Activated CD4-positive, alpha-beta T cell treated with anti-CD3 and anti-CD28 coated beads, Interleukin-2, amount 10 ng/mL, durations not matched to agents 24 days and 14 days (primary cell): ENCODE results near the gene BCAS4. TPM values are rescaled to one million over a fixed set of nuclear protein-coding genes. Genes with fewer than 3 reads are reported as not detected.

Experiments
- DNase-seq: peaks from one replicate; pipeline ENCODE4 v3.0.0; 2022
- H3K27ac Mint-ChIP-seq: one replicate; pipeline ENCODE4 v1.8.0; 2022; ENCODE audit warnings: mild to moderate bottlenecking, mixed read lengths
- H3K27me3 Mint-ChIP-seq: one replicate; pipeline ENCODE4 v1.8.0; 2022; ENCODE audit warnings: mixed read lengths
- H3K36me3 Mint-ChIP-seq: one replicate; pipeline ENCODE4 v1.8.0; 2022; ENCODE audit warnings: low read depth, mild to moderate bottlenecking, mixed read lengths
- H3K4me1 Mint-ChIP-seq: one replicate; pipeline ENCODE4 v1.8.0; 2021; ENCODE audit warnings: mixed read lengths
- H3K4me3 Mint-ChIP-seq: one replicate; pipeline ENCODE4 v1.8.0; 2022; ENCODE audit warnings: mild to moderate bottlenecking, moderate library complexity, mixed read lengths
- H3K9me3 Mint-ChIP-seq: one replicate; pipeline ENCODE4 v1.8.0; 2021; ENCODE audit warnings: mixed read lengths
- intact Hi-C: fragments of 100-400 bp; cut with micrococcal nuclease; formaldehyde crosslinking; loops from one replicate; pipeline ENCODE4 v1.15.1; 2023
- total RNA-seq: library from RNA; stranded (reverse); gene quantifications from 2 replicates; pipeline ENCODE4 v1.2.3, GENCODE V29; 2022

Gene BCAS4
- total RNA-seq, 1 donor from 2014 or later, result 8.4 TPM

DNA sequence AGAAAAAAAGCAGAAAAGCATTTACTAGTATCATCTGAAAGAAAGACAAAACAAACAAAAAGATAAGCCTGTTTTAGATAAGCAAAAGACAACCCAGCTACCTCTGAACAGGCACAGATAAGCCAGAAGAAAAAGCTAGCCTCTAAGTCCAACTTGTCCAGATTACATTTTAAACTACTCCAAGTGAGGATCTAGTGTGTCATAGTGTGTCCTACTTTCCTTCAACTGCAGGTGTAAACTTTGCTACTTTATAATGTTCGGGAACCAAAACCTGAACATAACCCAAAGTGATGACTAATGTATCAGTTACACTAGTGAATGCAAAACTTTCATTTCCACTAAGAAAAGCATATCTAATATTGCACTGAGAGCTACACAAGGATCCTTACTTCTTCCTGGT, 116.9 kb downstream of the BCAS4 start:
- no peak overlapping the region for H3K4me3 Mint-ChIP-seq
- intact Hi-C loops, result loop anchor here (2.0 to 5.0 kb wide), 3 partner anchors 19 to 119 kb away; partner anchors contain the start of genes DPM1 and MOCS3

DNA sequence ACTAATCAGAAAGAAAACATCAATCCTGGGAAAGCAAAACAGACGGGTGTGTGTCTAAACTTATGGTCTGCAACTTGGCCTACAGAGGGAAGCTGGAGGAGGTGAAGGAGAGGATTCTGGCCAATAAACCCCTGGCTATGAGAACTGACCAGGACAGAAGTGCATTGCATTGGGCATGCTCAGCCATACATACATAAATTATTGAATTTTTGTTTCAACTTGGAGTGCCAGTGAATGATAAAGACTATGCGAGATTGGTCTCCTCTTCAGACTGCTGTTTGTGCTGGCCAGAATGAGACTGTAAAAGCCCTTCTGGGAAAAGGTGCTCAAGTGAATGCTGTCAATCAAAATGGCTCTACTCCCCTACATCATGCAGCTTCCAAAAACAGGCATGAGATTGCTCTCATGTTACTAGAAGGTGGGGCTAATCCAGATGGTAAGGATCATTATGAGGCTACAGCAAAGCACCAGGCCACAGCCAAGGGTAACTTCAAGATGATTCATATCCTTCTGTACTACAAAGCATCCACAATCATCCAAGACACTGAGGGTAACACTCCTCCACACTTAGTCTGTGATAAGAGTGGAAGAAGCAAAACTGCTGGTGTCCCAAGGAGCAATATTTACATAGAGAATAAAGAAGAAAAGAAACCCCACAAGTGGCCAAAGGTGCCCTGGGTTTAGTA, 119.0 kb downstream of the BCAS4 start:
- DNase-seq, result peak; percentile 67
- Mint-ChIP-seq H3K36me3 (peaks cover 44% of the 10 kb centered on the region), H3K27me3 (no peaks in the 10 kb centered on the region), H3K9me3 (no peaks in the 10 kb centered on the region), H3K4me3 (no peak overlapping the region), H3K4me1 (peaks cover 59% of the 10 kb centered on the region), H3K27ac (peak overlapping the region; percentile 59)
- intact Hi-C loops, result loop anchor here (1.0 to 5.0 kb wide), 4 partner anchors 17 to 122 kb away; partner anchors contain the start of genes ADNP, DPM1 and MOCS3

More for the DNA sequence above, 116.9 kb downstream of the BCAS4 start:
- DNase-seq, result no peak
- no peaks in the 10 kb centered on the region for H3K27me3 Mint-ChIP-seq
- no peaks in the 10 kb centered on the region for H3K9me3 Mint-ChIP-seq
- peaks cover 37% of the 10 kb centered on the region for H3K36me3 Mint-ChIP-seq
- peaks cover 51% of the 10 kb centered on the region for H3K4me1 Mint-ChIP-seq
- H3K27ac Mint-ChIP-seq, result peak overlapping the region; percentile 68

DNA sequence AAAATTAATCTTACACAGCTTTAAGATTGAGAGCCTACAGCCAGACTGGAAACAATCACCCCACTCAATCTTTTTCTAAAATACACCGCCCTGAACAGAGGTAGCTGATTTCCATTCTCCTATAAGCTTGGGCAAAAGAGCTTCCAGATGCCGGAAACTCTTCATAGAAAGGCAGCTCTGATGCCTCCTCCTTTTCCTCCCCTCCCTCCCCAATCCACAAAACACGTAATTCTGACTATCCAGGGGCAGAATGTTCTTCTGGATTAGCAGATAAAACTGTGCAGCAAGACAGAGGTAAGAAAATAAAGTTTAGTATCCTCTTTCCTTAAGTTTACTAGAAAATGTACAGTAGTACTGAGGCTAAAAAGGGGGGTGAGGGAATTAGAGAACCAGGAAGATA, 120.6 kb downstream of the BCAS4 start:
- Mint-ChIP-seq H3K9me3 (no peaks in the 10 kb centered on the region), H3K27ac (no peak overlapping the region), H3K36me3 (peaks cover 44% of the 10 kb centered on the region), H3K27me3 (no peaks in the 10 kb centered on the region), H3K4me3 (no peak overlapping the region), H3K4me1 (peaks cover 55% of the 10 kb centered on the region)
- DNase-seq, result no peak
- intact Hi-C loops, result loop anchor here (2.0 kb wide), 1 partner anchor 15 kb away; the partner anchor contains the start of gene ADNP

DNA sequence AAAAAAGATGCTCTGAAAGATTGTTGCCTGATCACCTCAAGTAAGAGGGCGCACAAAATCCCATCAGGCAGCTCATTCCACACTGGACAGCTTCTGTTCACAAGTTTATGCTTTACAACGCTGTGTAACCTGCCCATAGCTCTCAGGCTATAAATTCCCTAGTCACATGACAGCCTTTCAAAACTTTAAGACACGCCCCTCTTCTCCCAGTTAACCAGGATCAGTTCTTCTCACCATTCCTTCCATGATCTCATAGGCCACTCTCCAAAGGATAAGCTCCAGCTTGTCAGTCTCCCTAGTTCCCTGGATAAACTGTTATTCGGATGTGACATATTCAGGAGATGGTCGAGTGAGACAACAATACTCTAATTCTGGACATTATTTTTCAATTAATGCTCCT, 121.4 kb downstream of the BCAS4 start:
- H3K4me1 Mint-ChIP-seq, result peaks cover 52% of the 10 kb centered on the region
- no peak for DNase-seq
- no peak overlapping the region for H3K4me3 Mint-ChIP-seq
- H3K9me3 Mint-ChIP-seq, result no peaks in the 10 kb centered on the region
- H3K36me3 Mint-ChIP-seq, result peaks cover 38% of the 10 kb centered on the region
- H3K27me3 Mint-ChIP-seq, result no peaks in the 10 kb centered on the region
- intact Hi-C loops, result no loop called here
- H3K27ac Mint-ChIP-seq, result no peak overlapping the region

DNA sequence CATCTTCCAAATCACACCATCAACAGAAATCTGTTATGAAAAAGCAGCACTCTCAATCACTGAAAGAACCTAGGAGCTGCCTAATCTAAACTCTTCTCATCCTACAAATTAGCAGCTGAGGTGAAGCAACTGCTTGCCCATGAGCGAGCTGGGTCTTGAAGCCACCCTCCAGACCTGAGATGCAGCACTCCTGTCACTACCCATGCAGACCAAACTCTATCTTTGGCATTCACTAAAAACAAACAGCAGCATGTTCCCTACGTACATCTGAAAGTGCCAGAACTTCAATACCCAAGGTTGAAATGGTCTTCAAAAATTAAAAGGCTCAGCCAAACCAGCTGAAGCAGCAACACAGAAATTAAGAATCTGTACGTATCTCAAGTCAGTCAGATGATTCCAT, 122.1 kb downstream of the BCAS4 start:
- Mint-ChIP-seq H3K27ac (peak overlapping the region; percentile 38), H3K27me3 (no peaks in the 10 kb centered on the region), H3K4me3 (no peak overlapping the region), H3K9me3 (no peaks in the 10 kb centered on the region), H3K36me3 (peaks cover 33% of the 10 kb centered on the region), H3K4me1 (peaks cover 49% of the 10 kb centered on the region)
- DNase-seq, result no peak
- intact Hi-C loops, result no loop called here

DNA sequence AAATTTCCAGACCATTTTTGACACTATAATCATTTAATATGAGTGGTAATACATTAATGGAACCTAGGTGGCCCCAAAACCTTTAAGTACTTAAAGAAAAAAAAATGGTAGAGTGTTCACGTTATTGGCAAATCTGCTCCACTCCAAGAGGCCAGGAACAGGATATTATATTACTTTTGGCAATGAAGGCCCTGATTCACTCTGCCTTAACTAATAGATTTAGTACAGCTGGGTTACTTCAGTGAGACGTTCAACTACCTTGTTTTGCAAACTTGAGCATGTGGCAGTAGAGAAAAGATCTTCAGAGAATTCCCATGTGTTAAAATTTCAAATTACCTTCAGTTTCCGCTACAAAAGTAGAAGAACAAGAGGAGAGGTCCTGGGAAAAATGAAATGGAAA, 123.5 kb downstream of the BCAS4 start:
- H3K36me3 Mint-ChIP-seq, result peaks cover 35% of the 10 kb centered on the region
- no peaks in the 10 kb centered on the region for H3K9me3 Mint-ChIP-seq
- no peak for DNase-seq
- no peaks in the 10 kb centered on the region for H3K27me3 Mint-ChIP-seq
- intact Hi-C loops, result no loop called here
- peak overlapping the region; percentile 18 for H3K27ac Mint-ChIP-seq
- H3K4me3 Mint-ChIP-seq, result no peak overlapping the region
- H3K4me1 Mint-ChIP-seq, result peaks cover 44% of the 10 kb centered on the region

DNA sequence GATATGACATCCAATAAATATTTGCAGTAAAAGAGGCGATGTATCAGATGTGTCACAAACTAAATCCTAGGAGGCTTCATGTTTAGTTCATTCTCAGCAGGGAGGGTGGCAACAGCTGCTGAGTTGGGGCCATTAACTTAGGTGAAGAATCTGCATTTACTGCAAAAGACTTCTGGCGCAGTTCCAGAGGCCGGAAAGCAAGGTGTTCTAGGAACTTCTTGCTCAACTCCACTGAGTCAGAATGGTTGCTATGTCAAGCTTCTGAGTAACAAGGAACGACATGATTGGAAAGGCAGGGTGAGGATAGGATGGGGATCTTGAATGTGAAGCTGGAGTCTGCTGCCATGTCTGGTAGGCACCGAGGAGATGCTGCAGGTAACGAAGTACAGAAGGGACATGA, 124.7 kb downstream of the BCAS4 start:
- DNase-seq, result no peak
- Mint-ChIP-seq H3K4me1 (peaks cover 32% of the 10 kb centered on the region), H3K27ac (peak overlapping the region; percentile 14), H3K4me3 (no peak overlapping the region), H3K27me3 (no peaks in the 10 kb centered on the region), H3K9me3 (no peaks in the 10 kb centered on the region), H3K36me3 (peaks cover 37% of the 10 kb centered on the region)
- intact Hi-C loops, result no loop called here

DNA sequence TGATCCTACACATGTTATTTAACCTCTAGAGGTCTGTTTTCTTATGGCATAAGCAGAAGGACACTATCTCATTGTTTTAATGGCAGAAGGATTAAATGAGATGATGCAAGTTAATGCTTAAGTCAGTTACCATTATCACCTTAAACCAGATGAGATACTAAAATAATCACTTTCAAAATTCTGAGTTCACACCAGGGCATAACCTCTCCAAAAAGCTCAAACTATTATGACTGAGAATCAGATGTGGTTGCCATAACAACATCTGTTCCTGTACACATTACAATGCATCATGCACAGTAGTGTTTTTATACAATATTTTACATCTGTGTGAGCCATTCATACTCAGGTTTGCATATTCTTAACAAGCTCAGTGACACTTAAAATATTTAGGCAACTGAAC, 126.1 kb downstream of the BCAS4 start:
- Mint-ChIP-seq H3K36me3 (peaks cover 44% of the 10 kb centered on the region), H3K4me3 (no peak overlapping the region), H3K9me3 (no peaks in the 10 kb centered on the region), H3K27me3 (no peaks in the 10 kb centered on the region), H3K4me1 (peaks cover 31% of the 10 kb centered on the region), H3K27ac (no peak overlapping the region)
- no peak for DNase-seq
- intact Hi-C loops, result no loop called here

DNA sequence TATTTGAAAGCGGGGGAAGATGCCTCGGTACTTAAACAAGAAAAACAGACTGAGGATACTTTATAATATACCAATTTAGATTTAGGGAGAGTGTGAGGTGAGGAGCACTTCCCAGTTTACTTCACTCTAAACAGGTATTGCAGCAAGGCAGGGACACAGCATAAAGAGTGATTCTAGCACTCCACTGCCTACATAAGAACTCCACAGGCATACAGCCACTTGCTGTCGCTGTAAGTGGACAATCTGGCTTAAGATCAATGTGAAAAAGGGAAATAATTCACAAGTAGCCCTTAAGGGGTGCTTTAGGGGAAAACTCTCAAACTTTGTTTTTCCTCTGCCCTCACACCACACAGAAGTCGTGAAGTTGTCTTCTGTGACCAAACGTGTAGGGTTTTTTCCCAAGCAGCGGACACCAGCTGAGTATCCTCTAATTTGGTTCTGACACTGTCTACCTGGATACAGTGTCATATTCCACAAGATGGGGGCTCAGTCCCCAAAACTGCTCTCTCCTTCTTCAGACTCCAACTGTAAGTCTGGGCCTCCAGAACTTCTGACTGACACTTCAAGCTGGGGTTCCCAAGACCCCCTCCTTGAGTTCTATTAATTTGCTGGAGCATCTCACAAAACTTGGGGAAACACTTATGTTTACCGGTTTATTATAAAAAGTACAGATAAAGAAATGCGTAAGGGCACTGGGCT, 127.1 kb downstream of the BCAS4 start:
- peaks cover 44% of the 10 kb centered on the region for H3K36me3 Mint-ChIP-seq
- no peak overlapping the region for H3K4me3 Mint-ChIP-seq
- intact Hi-C loops, result no loop called here
- DNase-seq, result no peak
- peaks cover 29% of the 10 kb centered on the region for H3K4me1 Mint-ChIP-seq
- H3K27me3 Mint-ChIP-seq, result no peaks in the 10 kb centered on the region
- H3K9me3 Mint-ChIP-seq, result no peaks in the 10 kb centered on the region
- peak overlapping the region; percentile 51 for H3K27ac Mint-ChIP-seq

DNA sequence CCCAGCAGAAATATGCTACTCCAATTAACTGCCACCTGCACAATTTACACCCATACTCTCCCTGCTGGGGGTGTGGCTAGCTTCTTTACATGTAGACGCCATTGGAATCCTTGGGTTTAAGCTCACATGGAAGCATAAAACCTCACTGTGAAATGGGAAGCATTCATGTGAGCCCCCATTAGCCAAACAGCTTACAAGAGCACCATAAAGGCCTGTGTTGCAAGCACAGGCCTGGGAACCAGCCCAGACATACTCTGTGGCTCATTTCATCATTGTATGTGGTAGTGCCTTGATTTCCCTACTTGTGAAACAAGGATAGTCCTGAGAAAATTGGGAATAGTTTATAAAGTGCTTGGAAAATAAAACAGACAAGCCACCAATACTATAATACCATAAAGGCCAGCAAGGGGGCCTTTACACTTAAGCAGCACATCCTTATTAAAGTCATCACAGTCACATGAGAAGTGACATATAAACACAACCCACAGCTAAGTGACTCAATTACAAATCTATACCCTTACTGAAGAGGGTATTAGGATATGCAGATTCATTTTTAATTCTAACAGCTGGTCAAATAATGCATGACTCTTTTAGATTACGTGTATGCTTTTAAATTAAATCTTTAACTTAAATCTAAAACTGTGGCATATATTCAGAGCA, 129.5 kb downstream of the BCAS4 start:
- intact Hi-C loops, result no loop called here
- no peak for DNase-seq
- Mint-ChIP-seq H3K4me3 (no peak overlapping the region), H3K27me3 (no peaks in the 10 kb centered on the region), H3K9me3 (no peaks in the 10 kb centered on the region), H3K27ac (no peak overlapping the region), H3K36me3 (peaks cover 55% of the 10 kb centered on the region), H3K4me1 (peaks cover 42% of the 10 kb centered on the region)

DNA sequence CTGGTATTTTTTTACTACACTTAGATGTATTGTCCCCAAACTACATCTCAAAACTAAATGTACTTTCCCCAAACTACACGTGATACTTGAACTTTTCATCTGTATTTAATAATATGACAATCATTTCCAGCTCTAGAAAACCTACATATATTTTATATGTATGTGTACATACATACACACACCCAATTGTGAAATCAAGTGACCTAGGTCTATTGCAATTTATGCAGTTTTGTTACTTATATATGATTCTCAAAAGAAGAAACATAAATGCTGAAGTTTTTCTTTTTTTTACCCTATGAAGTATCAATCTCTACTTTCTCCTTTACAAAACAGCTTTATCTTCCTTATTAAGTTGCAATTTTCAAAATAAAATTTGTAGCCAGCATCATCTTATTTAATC, 131.7 kb downstream of the BCAS4 start:
- Mint-ChIP-seq H3K4me3 (no peak overlapping the region), H3K27me3 (no peaks in the 10 kb centered on the region)

More for the DNA sequence above, 131.7 kb downstream of the BCAS4 start:
- Mint-ChIP-seq H3K36me3 (peaks cover 58% of the 10 kb centered on the region), H3K9me3 (no peaks in the 10 kb centered on the region), H3K27ac (no peak overlapping the region), H3K4me1 (peaks cover 42% of the 10 kb centered on the region)
- no peak for DNase-seq
- intact Hi-C loops, result no loop called here
